K562 (cell line): ENCODE measurements around the gene AHI1. TPM values are rescaled to one million over a fixed set of nuclear protein-coding genes. Genes with fewer than 3 reads are reported as not detected.
A peak's percentile ranks its signal among the peaks of the same experiment; 100 is the strongest.

Experiments
- BMI1 ChIP-seq: fragments of 150-350 bp; IDR thresholded peaks from 2 replicates; pipeline ENCODE4 v1.6.1; 2014; ENCODE audit warnings: low read length
- C11orf30 ChIP-seq: fragments of 450-650 bp; IDR thresholded peaks from 2 replicates; pipeline ENCODE4 v1.6.1; 2016; ENCODE audit warnings: low read depth, mild to moderate bottlenecking
- ETS2 ChIP-seq: IDR thresholded peaks from 2 replicates; pipeline ENCODE4 v1.6.1; 2016; ENCODE audit warnings: borderline replicate concordance, missing genetic modification characterization, mild to moderate bottlenecking, moderate library complexity, missing compliant biosample characterization; ENCODE audit not compliant: poor library complexity, severe bottlenecking
- HSF4 ChIP-seq: fragments of 250-450 bp; sonication (Bioruptor Pico); IDR thresholded peaks from 2 replicates; pipeline ENCODE4 v2.1.2; 2022; ENCODE audit warnings: mild to moderate bottlenecking, moderate library complexity, borderline replicate concordance
- POLR3A ChIP-seq: IDR thresholded peaks from 2 replicates; pipeline ENCODE4 v1.6.1; 2011; ENCODE audit warnings: borderline replicate concordance, mild to moderate bottlenecking, moderate library complexity; ENCODE audit not compliant: insufficient read length, insufficient read depth; ENCODE audit errors: extremely low read depth
- RNF2 ChIP-seq: sonication (generic); IDR thresholded peaks from 2 replicates; pipeline ENCODE4 v1.6.1; 2016
- SIN3A ChIP-seq, 2 experiments: fragments of 150-350 bp in 1 of 2; IDR thresholded peaks; 2 replicates each; pipeline ENCODE4 v1.6.1; 2011 to 2016; ENCODE audit warnings: borderline replicate concordance in 2 of 2, low read depth in 2 of 2, low read length in 2 of 2, mild to moderate bottlenecking in 2 of 2, moderate library complexity in 2 of 2; ENCODE audit not compliant: control insufficient read depth in 1 of 2
- THRAP3 ChIP-seq: fragments of 450-650 bp; IDR thresholded peaks from 2 replicates; pipeline ENCODE4 v1.6.1; 2016; ENCODE audit warnings: mild to moderate bottlenecking, inconsistent platforms, borderline replicate concordance
- ZBTB1 ChIP-seq: sonication (generic); formaldehyde crosslinking; IDR thresholded peaks from 2 replicates; pipeline ENCODE4 v1.8.1; 2023; ENCODE audit warnings: missing genetic modification reagents, low read depth, mild to moderate bottlenecking, borderline replicate concordance
- ZNF586 ChIP-seq: fragments of 450-650 bp; formaldehyde crosslinking; conservative IDR thresholded peaks from 2 replicates; pipeline ENCODE4 v1.4.0; 2020; ENCODE audit warnings: mild to moderate bottlenecking, moderate library complexity
- polyA plus RNA-seq, 8 experiments: library from polyadenylated mRNA; depleted of rRNA in 4 of 8; stranded (reverse) in 5 of 8; unstranded in 3 of 8; fragments of >200 nt; fragmentation: Nextera tagmentation in 2 of 8; fragmentation: Illumina TruSeq in 1 of 8; extraction: Ambion mirVana in 2 of 8; extraction: Trizol in 1 of 8; gene quantifications; 2 replicates each; pipeline versions ENCODE4 v1.2.1 to v1.2.3, GENCODE V29; 2011 to 2014; ENCODE audit warnings: inconsistent platforms in 1 of 8, missing spikeins in 1 of 8
- total RNA-seq, 7 experiments: library from RNA; depleted of rRNA in 6 of 7; stranded (reverse); fragments of >200 nt in 6 of 7; fragmentation: Illumina TruSeq in 2 of 7; extraction: Trizol in 2 of 7; gene quantifications; 2 replicates each; pipeline versions ENCODE4 v1.2.1 to v1.2.3, GENCODE V29; 2011 to 2021; ENCODE audit warnings: low replicate concordance in 1 of 7
- TF ChIP-seq, protein P1 (sequence below), 2 experiments: fragments of 450-650 bp; formaldehyde crosslinking in 1 of 2; IDR thresholded peaks; 2 replicates each; pipeline versions ENCODE4 v1.4.0 to v1.6.1; 2014 to 2020; ENCODE audit warnings: mild to moderate bottlenecking in 2 of 2, borderline replicate concordance in 1 of 2, low read depth in 1 of 2
- TF ChIP-seq, protein P2 (sequence below): fragments of 200-800 bp; sonication (Bioruptor generic); IDR thresholded peaks from 2 replicates; pipeline ENCODE4 v1.6.1; 2017; ENCODE audit warnings: missing genetic modification characterization, missing compliant biosample characterization

AHI1 gene
- total and polyA plus RNA-seq, 9 of the 15 experiments (the other 6 are each of a cell fraction or from before 2014, with no cell fraction given), result 24.7 to 54.9 (median 32.2) TPM

DNA sequence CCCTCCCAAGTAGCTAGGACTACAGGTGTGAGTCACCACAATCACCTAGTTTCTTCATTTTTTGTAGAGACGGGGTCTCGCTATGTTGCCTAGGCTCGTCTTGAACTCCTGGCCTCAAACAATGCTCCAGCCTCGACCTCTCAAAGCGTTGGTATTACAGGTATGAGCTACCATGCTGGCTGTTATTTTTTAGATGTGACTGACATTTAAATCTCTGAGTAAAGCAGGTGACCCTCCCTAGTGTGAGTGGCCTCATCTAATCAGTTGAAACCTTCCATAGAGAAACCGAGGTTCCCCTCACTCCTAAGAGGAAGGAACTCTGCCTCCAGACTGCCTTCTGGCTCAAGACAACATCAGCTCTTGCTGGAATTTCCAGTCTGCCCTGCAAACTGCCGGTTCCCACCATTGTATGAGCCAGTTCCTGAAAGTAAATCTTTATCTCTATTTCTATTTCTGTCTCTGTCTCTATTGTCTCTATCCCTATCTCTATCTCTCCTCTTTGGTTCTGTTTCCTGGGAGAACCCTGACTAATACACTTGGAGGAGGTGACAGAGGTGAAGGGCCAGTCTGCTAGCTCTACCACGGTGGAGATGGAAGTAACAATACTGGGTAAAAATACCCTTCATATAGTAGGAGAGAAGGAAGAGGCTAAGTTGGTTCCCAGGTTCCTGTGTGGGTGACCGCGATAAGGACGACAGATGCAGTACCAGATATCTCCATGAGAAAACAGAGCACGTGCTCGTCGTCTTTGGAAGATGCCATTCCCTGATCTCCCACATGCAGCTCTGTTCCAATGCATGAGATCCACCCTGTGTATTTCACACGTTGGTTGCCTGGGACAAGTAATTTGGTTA, 235.4 kb downstream of the AHI1 start (continued):
- TF ChIP-seq, protein P1, sequence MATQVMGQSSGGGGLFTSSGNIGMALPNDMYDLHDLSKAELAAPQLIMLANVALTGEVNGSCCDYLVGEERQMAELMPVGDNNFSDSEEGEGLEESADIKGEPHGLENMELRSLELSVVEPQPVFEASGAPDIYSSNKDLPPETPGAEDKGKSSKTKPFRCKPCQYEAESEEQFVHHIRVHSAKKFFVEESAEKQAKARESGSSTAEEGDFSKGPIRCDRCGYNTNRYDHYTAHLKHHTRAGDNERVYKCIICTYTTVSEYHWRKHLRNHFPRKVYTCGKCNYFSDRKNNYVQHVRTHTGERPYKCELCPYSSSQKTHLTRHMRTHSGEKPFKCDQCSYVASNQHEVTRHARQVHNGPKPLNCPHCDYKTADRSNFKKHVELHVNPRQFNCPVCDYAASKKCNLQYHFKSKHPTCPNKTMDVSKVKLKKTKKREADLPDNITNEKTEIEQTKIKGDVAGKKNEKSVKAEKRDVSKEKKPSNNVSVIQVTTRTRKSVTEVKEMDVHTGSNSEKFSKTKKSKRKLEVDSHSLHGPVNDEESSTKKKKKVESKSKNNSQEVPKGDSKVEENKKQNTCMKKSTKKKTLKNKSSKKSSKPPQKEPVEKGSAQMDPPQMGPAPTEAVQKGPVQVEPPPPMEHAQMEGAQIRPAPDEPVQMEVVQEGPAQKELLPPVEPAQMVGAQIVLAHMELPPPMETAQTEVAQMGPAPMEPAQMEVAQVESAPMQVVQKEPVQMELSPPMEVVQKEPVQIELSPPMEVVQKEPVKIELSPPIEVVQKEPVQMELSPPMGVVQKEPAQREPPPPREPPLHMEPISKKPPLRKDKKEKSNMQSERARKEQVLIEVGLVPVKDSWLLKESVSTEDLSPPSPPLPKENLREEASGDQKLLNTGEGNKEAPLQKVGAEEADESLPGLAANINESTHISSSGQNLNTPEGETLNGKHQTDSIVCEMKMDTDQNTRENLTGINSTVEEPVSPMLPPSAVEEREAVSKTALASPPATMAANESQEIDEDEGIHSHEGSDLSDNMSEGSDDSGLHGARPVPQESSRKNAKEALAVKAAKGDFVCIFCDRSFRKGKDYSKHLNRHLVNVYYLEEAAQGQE (IDR thresholded peaks at IDR 0.05; ENCODE audit: borderline replicate concordance), result 0 out of 2 replicates have a peak, but pooled peaks have one; percentile 15
- TF ChIP-seq, protein P1 (CRISPR knock-in tag; IDR thresholded peaks at IDR 0.05; ENCODE audit: low read depth), result no peak
- TF ChIP-seq POLR3A (no peak), ZNF586 (no peak), RNF2 (no peak; the same call in 1 of the 2 replicates), ZBTB1 (no peak), HSF4 (CRISPR knock-in tag) (no peak; the same call in 1 of the 2 replicates), BMI1 (no peak), C11orf30 (no peak), THRAP3 (no peak), SIN3A (IDR thresholded peaks at IDR 0.05; ENCODE audit: borderline replicate concordance in 2 of 2, control insufficient read depth in 1 of 2, low read depth in 2 of 2, low read length in 2 of 2) (no peak), ETS2 (tag) (no peak)
- TF ChIP-seq, protein P2, sequence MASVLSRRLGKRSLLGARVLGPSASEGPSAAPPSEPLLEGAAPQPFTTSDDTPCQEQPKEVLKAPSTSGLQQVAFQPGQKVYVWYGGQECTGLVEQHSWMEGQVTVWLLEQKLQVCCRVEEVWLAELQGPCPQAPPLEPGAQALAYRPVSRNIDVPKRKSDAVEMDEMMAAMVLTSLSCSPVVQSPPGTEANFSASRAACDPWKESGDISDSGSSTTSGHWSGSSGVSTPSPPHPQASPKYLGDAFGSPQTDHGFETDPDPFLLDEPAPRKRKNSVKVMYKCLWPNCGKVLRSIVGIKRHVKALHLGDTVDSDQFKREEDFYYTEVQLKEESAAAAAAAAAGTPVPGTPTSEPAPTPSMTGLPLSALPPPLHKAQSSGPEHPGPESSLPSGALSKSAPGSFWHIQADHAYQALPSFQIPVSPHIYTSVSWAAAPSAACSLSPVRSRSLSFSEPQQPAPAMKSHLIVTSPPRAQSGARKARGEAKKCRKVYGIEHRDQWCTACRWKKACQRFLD (CRISPR knock-in tag), result peak; percentile 59; the same call in 1 of the 2 replicates
